ENCODE results near the gene CTTNBP2NL.
"Not testable (repeated sequence)": the region's sequence is repeated elsewhere in the genome, so short reads cannot be mapped to it uniquely, and the experiment has no call there.

CTTNBP2NL gene

GRCh38 chr1:112395256-112395820 is 676 bp upstream of the CTTNBP2NL start:
- Histone ChIP-seq H2AK5ac (ENCODE audit: low read length) (peak overlapping the region; percentile 2), H2BK15ac (replicated peaks; ENCODE audit: low read depth) (no peak overlapping the region), H3K4me3 (ENCODE audit: low read length) (peak overlapping the region; percentile 61), H3K4ac (ENCODE audit: low read depth, low read length) (peak overlapping the region; percentile 85), H3K27ac (ENCODE audit: low read depth, low read length) (peak overlapping the region; percentile 27), H3K56ac (ENCODE audit: low read length) (peak overlapping the region; percentile 92), H3K4me2 (ENCODE audit: low read length) (peak overlapping the region; percentile 92), H4K5ac (ENCODE audit: low read length) (peak overlapping the region; percentile 86), H3K9ac (ENCODE audit: low read length) (peak overlapping the region; percentile 83), H3K18ac (ENCODE audit: low read length) (peak overlapping the region; percentile 81), H2BK120ac (ENCODE audit: low read depth, low read length) (no peak overlapping the region), H3K4me1 (ENCODE audit: control insufficient read depth, low read depth, low read length) (peaks cover 2% of the 10 kb centered on the region), H3K79me2 (ENCODE audit: control insufficient read depth, insufficient read depth, low read length) (peaks cover 30% of the 10 kb centered on the region), H3K23ac (ENCODE audit: low read length) (no peak overlapping the region), H3K27me3 (ENCODE audit: insufficient read depth, low read length, poor library complexity) (no peaks in the 10 kb centered on the region), H2BK5ac (ENCODE audit: low read length) (peak overlapping the region; percentile 79), H3K36me3 (ENCODE audit: control insufficient read depth, insufficient read depth, low read length) (no peaks in the 10 kb centered on the region), H3K79me1 (ENCODE audit: low read length) (peaks cover 9% of the 10 kb centered on the region), H4K8ac (ENCODE audit: low read depth, low read length) (no peak overlapping the region)
- no CpG with 5 or more reads among the region's 6 CpGs for WGBS (ENCODE audit: extremely low coverage, insufficient coverage, low lambda C conversion rate)
- peak; percentile 83 for DNase-seq

- Histone ChIP-seq H3K23ac (ENCODE audit: low read length) (no peak overlapping the region), H2BK120ac (ENCODE audit: low read depth, low read length) (no peak overlapping the region), H3K27ac (ENCODE audit: low read depth, low read length) (peak overlapping the region; percentile 89), H3K4ac (ENCODE audit: low read depth, low read length) (no peak overlapping the region), H3K4me3 (ENCODE audit: low read length) (peak overlapping the region; percentile 98), H3K79me1 (ENCODE audit: low read length) (peaks cover 14% of the 10 kb centered on the region), H3K27me3 (ENCODE audit: insufficient read depth, low read length, poor library complexity) (no peaks in the 10 kb centered on the region), H2BK15ac (replicated peaks; ENCODE audit: low read depth) (no peak overlapping the region), H2BK5ac (ENCODE audit: low read length) (no peak overlapping the region), H3K18ac (ENCODE audit: low read length) (peak overlapping the region; percentile 83), H3K36me3 (ENCODE audit: control insufficient read depth, insufficient read depth, low read length) (no peaks in the 10 kb centered on the region), H3K9ac (ENCODE audit: low read length) (peak overlapping the region; percentile 77), H4K5ac (ENCODE audit: low read length) (no peak overlapping the region), H4K8ac (ENCODE audit: low read depth, low read length) (no peak overlapping the region), H3K4me1 (ENCODE audit: control insufficient read depth, low read depth, low read length) (no peaks in the 10 kb centered on the region), H3K56ac (ENCODE audit: low read length) (peak overlapping the region; percentile 84), H3K4me2 (ENCODE audit: low read length) (peak overlapping the region; percentile 90), H3K79me2 (ENCODE audit: control insufficient read depth, insufficient read depth, low read length) (peaks cover 39% of the 10 kb centered on the region), H2AK5ac (ENCODE audit: low read length) (no peak overlapping the region)
- WGBS (ENCODE audit: extremely low coverage, insufficient coverage, low lambda C conversion rate) = no CpG with 5 or more reads among the region's 11 CpGs
- DNase-seq = peak; percentile 51
Observed at GRCh38 chr1:112396653-112397471, 848 bp downstream of the CTTNBP2NL start.

GRCh38 chr1:112397841-112398240 is 1.8 kb downstream of the CTTNBP2NL start:
- H3K4ac ChIP-seq (ENCODE audit: low read depth, low read length) = no peak overlapping the region
- no peak overlapping the region for H3K9ac ChIP-seq (ENCODE audit: low read length)
- no peak overlapping the region for H2BK120ac ChIP-seq (ENCODE audit: low read depth, low read length)
- H4K5ac ChIP-seq (ENCODE audit: low read length) = no peak overlapping the region
- H3K79me1 ChIP-seq (ENCODE audit: low read length) = peaks cover 17% of the 10 kb centered on the region
- no peak overlapping the region for H3K18ac ChIP-seq (ENCODE audit: low read length)
- H3K56ac ChIP-seq (ENCODE audit: low read length) = peak overlapping the region; percentile 19
- DNase-seq = no peak
- H3K4me3 ChIP-seq (ENCODE audit: low read length) = no peak overlapping the region
- no peak overlapping the region for H3K4me2 ChIP-seq (ENCODE audit: low read length)
- H4K8ac ChIP-seq (ENCODE audit: low read depth, low read length) = no peak overlapping the region
- peaks cover 44% of the 10 kb centered on the region for H3K79me2 ChIP-seq (ENCODE audit: control insufficient read depth, insufficient read depth, low read length)
- no peak overlapping the region for H3K23ac ChIP-seq (ENCODE audit: low read length)
- H3K4me1 ChIP-seq (ENCODE audit: control insufficient read depth, low read depth, low read length) = peaks cover 2% of the 10 kb centered on the region
- no peaks in the 10 kb centered on the region for H3K36me3 ChIP-seq (ENCODE audit: control insufficient read depth, insufficient read depth, low read length)
- H2BK5ac ChIP-seq (ENCODE audit: low read length) = no peak overlapping the region
- no peak overlapping the region for H3K27ac ChIP-seq (ENCODE audit: low read depth, low read length)
- H2BK15ac ChIP-seq (replicated peaks; ENCODE audit: low read depth) = no peak overlapping the region
- no CpG with 5 or more reads among the region's 4 CpGs for WGBS (ENCODE audit: extremely low coverage, insufficient coverage, low lambda C conversion rate)
- no peaks in the 10 kb centered on the region for H3K27me3 ChIP-seq (ENCODE audit: insufficient read depth, low read length, poor library complexity)
- H2AK5ac ChIP-seq (ENCODE audit: low read length) = no peak overlapping the region

- no peak overlapping the region for H3K23ac ChIP-seq (ENCODE audit: low read length)
- no peak overlapping the region for H3K18ac ChIP-seq (ENCODE audit: low read length)
Observed at GRCh38 chr1:112399456-112399855, 3.4 kb downstream of the CTTNBP2NL start.

GRCh38 chr1:112400706-112401105 is 4.7 kb downstream of the CTTNBP2NL start:
- not testable (repeated sequence) for H3K4ac ChIP-seq (ENCODE audit: low read depth, low read length); H2AK5ac ChIP-seq (ENCODE audit: low read length); H3K27ac ChIP-seq (ENCODE audit: low read depth, low read length); DNase-seq; H3K27me3 ChIP-seq (ENCODE audit: insufficient read depth, low read length, poor library complexity); H3K18ac ChIP-seq (ENCODE audit: low read length); H2BK5ac ChIP-seq (ENCODE audit: low read length); H4K5ac ChIP-seq (ENCODE audit: low read length); H3K36me3 ChIP-seq (ENCODE audit: control insufficient read depth, insufficient read depth, low read length); H3K9ac ChIP-seq (ENCODE audit: low read length); H3K4me3 ChIP-seq (ENCODE audit: low read length); H4K8ac ChIP-seq (ENCODE audit: low read depth, low read length); H3K56ac ChIP-seq (ENCODE audit: low read length); H3K4me1 ChIP-seq (ENCODE audit: control insufficient read depth, low read depth, low read length); H2BK15ac ChIP-seq (replicated peaks; ENCODE audit: low read depth); H2BK120ac ChIP-seq (ENCODE audit: low read depth, low read length); H3K4me2 ChIP-seq (ENCODE audit: low read length); H3K23ac ChIP-seq (ENCODE audit: low read length)
- Histone ChIP-seq H3K79me1 (ENCODE audit: low read length) (peaks cover 17% of the 10 kb centered on the region), H3K79me2 (ENCODE audit: control insufficient read depth, insufficient read depth, low read length) (peaks cover 53% of the 10 kb centered on the region)
- WGBS (ENCODE audit: extremely low coverage, insufficient coverage, low lambda C conversion rate) = no CpG with 5 or more reads among the region's 6 CpGs

More at GRCh38 chr1:112399456-112399855, 3.4 kb downstream of the CTTNBP2NL start:
- Histone ChIP-seq H3K27ac (ENCODE audit: low read depth, low read length) (no peak overlapping the region), H3K9ac (ENCODE audit: low read length) (no peak overlapping the region), H3K56ac (ENCODE audit: low read length) (no peak overlapping the region), H3K4me3 (ENCODE audit: low read length) (no peak overlapping the region), H3K27me3 (ENCODE audit: insufficient read depth, low read length, poor library complexity) (no peaks in the 10 kb centered on the region), H3K4ac (ENCODE audit: low read depth, low read length) (no peak overlapping the region), H3K4me1 (ENCODE audit: control insufficient read depth, low read depth, low read length) (peaks cover 7% of the 10 kb centered on the region), H2BK5ac (ENCODE audit: low read length) (no peak overlapping the region), H3K36me3 (ENCODE audit: control insufficient read depth, insufficient read depth, low read length) (no peaks in the 10 kb centered on the region), H3K79me1 (ENCODE audit: low read length) (peaks cover 17% of the 10 kb centered on the region), H2BK15ac (replicated peaks; ENCODE audit: low read depth) (no peak overlapping the region), H2BK120ac (ENCODE audit: low read depth, low read length) (no peak overlapping the region), H3K79me2 (ENCODE audit: control insufficient read depth, insufficient read depth, low read length) (peaks cover 51% of the 10 kb centered on the region), H2AK5ac (ENCODE audit: low read length) (no peak overlapping the region), H3K4me2 (ENCODE audit: low read length) (no peak overlapping the region), H4K8ac (ENCODE audit: low read depth, low read length) (no peak overlapping the region), H4K5ac (ENCODE audit: low read length) (no peak overlapping the region)
- WGBS (ENCODE audit: extremely low coverage, insufficient coverage, low lambda C conversion rate) = no CpG with 5 or more reads among the region's 4 CpGs
- no peak for DNase-seq

Measured in mesendoderm (in vitro differentiated cells).